Transverse colon (tissue), 4 donors: ENCODE measurements around the gene PDSS2.

ENCODE experiments used
- EP300 ChIP-seq: sonication (generic); formaldehyde crosslinking; IDR thresholded peaks from one replicate; pipeline ENCODE4 v1.6.1; 2017; ENCODE audit warnings: antibody characterized with exemption, low read depth
- POLR2A ChIP-seq: fragments of 450-650 bp; IDR thresholded peaks from one replicate; pipeline ENCODE4 v1.6.1; 2016; ENCODE audit warnings: antibody characterized with exemption, mild to moderate bottlenecking, moderate library complexity
- POLR2AphosphoS5 ChIP-seq, 3 donors: sonication (generic); formaldehyde crosslinking; IDR thresholded peaks; one replicate each; pipeline ENCODE4 v1.6.1; 2016; ENCODE audit warnings: antibody characterized with exemption in 3 of 3
- TF ChIP-seq, protein P1 (sequence below), 5 experiments: fragments of 200-600 bp in 3 of 5; fragments of 450-650 bp in 2 of 5; sonication (generic) in 3 of 5; IDR thresholded peaks; 1 replicate in 2 of 5; 2 replicates in 3 of 5; pipeline ENCODE4 v1.5.1; 2016 to 2017; ENCODE audit warnings: antibody characterized with exemption in 5 of 5, inconsistent platforms in 3 of 5, mild to moderate bottlenecking in 2 of 5, moderate library complexity in 1 of 5

DNA sequence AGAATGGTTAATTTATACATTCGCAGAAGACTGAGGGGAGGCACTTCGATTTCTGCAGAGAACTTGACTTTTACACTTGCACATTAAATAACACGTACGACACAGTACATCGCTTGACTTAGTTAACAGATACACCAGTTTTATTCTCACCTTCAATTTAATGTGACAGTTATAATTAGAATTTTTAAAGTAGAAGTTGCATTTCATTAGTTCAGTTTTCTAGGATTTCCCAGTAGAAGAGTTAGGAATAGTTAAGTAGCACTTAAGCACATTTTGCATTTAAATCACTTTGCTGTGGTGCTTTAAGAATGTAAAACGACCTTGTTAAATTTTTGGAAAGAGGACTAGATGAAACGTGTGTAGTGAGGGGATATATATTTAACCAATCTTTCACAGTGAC is 342.4 kb downstream of the PDSS2 start:
- TF ChIP-seq, protein P1, sequence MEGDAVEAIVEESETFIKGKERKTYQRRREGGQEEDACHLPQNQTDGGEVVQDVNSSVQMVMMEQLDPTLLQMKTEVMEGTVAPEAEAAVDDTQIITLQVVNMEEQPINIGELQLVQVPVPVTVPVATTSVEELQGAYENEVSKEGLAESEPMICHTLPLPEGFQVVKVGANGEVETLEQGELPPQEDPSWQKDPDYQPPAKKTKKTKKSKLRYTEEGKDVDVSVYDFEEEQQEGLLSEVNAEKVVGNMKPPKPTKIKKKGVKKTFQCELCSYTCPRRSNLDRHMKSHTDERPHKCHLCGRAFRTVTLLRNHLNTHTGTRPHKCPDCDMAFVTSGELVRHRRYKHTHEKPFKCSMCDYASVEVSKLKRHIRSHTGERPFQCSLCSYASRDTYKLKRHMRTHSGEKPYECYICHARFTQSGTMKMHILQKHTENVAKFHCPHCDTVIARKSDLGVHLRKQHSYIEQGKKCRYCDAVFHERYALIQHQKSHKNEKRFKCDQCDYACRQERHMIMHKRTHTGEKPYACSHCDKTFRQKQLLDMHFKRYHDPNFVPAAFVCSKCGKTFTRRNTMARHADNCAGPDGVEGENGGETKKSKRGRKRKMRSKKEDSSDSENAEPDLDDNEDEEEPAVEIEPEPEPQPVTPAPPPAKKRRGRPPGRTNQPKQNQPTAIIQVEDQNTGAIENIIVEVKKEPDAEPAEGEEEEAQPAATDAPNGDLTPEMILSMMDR (IDR thresholded peaks at IDR 0.05), result no peak
- TF ChIP-seq POLR2AphosphoS5 (IDR thresholded peaks at IDR 0.05) (no peak), POLR2A (no peak), EP300 (no peak)
